Right lung (tissue), 5 donors: ENCODE data around the gene PHYHIPL. TPM values are rescaled to one million over a fixed set of nuclear protein-coding genes. Genes with fewer than 3 reads are reported as not detected.

Experiments
- DNase-seq, 2 donors: peaks; one replicate each; pipeline ENCODE4 v3.0.0-alpha.2; 2013
- polyA plus RNA-seq, 5 donors: library from polyadenylated mRNA; unstranded; fragments of 120-200 nt; gene quantifications; one replicate each; pipeline versions ENCODE4 v1.2.1 to v1.2.3, GENCODE V29; 2013; ENCODE audit warnings: inconsistent platforms in 1 of 5, low replicate concordance in 1 of 5; ENCODE audit not compliant: insufficient read length in 5 of 5, insufficient read depth in 1 of 5

PHYHIPL gene
- polyA plus RNA-seq, 5 donors, result 0.59 to 1.3 (median 0.72) TPM

DNA sequence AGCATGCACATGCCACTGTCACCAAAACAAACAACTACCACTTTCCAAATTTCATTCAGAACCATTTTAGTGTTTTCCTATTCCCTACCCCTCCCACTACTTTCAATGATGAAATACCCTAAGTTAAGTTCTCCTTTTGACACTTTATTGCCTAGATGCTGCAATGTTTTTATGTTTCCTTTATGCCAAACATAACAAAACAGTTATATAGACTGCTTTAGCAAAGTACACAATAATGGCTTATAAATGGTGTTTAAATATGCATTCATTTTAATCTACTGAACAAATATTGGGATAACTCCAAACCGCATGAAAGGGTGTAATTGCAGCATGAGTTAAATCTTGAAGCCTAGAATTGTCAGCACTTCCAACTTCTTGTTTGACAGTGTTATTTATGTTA lies 69.2 kb downstream of the PHYHIPL start:
- DNase-seq, result peak in 1 of 2 donors; percentile 42

DNA sequence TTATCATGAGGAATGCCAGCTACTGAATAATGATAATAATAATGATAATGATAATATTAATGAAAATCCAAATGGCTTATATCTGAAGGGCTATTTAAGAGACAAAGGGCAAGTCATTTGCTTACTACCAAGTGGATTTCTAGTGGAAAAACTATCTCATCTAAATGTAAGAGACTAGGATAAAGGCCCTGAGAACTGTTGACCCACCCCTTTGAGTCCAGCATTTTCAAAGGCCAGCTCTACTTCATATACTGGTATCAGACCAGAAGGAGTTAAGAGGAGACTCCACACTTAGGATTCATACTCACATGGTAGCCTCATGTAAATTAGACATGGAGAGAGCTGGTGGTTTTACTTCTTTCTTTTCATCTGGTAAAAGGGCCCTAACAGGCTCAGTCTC lies 76.0 kb downstream of the PHYHIPL start:
- no peak for DNase-seq

DNA sequence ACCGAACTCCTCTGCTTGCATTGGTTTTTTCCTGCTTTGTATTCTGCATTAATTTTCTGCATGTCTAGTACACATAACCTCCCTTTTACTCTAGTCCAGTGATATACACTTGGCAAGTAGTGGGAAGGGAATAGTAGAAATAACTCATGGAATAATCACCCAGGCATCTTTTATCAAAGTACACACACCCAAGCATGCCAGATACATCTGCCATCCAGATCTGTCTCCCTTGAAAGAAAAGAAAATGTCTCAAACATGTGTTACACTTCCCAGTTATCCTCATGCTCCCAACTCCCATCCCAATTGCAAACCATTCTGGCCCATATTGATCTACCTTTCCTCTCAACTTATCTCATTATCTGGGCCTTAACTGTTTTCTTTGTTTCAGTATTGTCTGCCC lies 79.0 kb downstream of the PHYHIPL start:
- DNase-seq, result no peak

DNA sequence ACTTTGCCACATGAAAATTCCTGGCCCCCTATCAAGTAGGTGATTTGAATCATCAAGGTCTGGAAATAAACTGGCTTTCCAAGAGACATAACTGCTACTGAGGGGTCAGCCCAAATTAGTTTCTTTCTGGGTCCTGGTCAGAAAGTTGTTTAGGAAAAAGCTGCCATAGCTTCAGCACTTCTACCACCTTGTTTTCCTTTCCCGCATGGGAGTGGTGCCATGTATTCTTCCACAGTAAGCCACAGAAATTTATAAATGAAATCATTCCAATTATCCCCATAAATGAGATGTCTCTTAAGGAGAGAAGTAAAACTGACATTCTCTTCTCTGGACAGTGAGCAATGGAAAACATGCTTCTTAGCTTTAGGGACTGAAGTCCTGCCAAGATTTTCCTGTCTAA lies 80.8 kb downstream of the PHYHIPL start:
- DNase-seq, result no peak

DNA sequence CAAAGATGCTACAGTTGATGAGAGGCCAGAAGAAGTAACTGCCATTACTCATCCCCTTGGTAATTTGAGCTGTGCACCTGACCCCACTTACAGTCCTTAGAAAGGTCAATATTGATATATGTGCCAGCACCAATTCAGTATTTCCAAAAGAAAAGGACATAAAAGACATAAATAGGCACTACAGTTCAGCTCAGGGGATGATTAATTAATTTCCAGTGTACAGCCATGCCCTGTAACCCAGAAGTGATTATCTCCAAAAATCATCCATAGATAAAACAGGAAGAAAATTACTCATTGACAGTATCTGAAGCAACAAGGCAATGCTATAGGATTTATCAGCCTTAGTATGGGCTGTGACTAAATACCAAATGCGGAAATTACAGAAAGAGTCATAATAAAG lies 82.4 kb downstream of the PHYHIPL start:
- DNase-seq, result no peak

DNA sequence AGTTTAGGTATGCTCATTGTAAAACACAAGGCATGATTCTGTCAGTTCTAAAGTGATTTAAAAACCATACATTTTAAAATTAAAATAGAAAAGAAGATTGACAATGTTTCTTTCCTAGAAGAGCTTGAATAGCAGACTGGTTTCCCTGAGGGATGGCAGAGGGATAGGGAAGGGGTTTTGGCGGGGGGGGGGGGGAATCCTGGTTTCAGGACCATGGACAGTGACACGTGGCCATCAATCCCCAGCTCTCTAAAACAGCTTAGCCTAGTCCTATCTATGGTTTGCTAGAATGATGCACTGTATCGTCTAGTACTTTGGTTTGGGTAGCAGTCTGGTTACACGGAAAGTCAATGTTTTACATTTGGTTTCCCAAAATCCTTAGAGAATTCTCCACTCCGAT lies 88.7 kb downstream of the PHYHIPL start:
- no peak for DNase-seq

DNA sequence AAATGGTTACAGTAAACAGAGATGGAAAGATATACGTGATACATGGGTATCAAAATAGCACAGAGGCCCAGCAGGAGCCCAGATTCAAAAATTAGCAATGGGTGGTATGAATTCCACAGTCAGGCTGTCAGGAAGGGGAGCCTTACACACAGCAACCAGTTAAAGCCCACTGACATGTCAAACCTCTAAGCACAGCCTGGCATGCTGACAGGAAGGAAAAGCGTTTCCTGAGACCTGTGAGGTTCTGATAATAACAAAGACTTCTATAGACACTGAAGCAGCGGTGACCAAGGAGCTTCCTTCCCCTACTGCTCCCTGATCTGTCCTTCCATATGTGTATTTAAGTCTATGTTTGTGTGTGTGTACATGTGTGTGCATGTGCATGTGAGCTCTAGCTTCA lies 89.9 kb downstream of the PHYHIPL start:
- DNase-seq, result no peak

DNA sequence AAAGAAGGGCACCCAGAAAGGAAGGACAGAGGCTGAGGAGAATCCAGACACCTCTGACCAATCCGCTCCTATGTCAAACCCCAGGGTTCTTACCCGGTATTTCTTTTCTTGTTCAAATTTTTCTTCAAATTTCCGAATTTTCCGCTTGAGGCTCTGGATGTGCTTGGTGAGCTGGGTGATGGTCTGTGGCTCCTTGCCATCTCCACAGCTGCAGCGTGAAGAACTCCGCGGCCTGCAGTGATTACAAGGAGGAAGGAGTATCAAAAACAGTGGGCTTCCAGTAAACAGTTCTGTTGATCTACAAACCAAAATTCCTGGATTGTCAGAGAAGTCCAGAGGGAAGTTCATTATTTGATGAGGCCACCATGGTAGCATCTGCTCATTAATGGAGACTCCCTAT lies 92.0 kb downstream of the PHYHIPL start:
- DNase-seq, result no peak

DNA sequence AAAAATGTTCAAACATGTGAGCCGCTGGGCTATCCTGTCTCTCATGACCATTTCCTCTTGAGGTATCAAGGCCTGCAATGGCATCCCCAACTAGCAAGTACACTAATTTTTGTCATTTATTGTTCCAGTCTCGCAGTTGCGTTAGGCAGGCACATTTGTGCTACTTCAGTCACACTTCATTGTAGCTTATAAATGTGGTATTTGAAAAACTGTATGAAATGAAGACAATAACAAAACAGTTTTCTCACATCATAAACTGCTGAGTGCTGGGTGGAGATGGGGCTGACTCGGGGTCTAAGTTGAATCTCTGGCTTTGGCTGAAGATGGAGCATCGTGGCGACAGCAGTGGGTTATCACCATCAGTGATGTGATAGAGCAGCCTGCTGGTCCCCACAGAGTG lies 93.2 kb downstream of the PHYHIPL start:
- peak; percentile 68 to 69 for DNase-seq

DNA sequence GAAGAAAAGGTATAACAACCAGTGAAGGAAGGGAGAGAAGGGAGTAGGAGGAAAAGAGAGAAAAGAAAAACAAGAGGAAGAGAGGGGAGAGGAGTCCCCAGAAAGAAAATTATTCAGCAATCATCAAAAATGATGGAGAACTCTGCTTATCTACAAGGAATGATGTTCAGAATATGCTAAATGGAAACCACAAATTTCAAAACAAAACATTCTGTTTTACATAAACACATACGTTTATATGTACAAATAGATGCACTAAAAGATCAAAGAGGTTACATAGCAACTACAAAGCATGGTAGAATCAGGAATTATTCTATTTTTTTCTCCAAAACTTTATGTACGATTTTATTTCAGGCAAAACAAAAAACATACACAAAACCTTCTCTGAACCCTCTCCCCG lies 94.0 kb downstream of the PHYHIPL start:
- peak in 1 of 2 donors; percentile 22 for DNase-seq

DNA sequence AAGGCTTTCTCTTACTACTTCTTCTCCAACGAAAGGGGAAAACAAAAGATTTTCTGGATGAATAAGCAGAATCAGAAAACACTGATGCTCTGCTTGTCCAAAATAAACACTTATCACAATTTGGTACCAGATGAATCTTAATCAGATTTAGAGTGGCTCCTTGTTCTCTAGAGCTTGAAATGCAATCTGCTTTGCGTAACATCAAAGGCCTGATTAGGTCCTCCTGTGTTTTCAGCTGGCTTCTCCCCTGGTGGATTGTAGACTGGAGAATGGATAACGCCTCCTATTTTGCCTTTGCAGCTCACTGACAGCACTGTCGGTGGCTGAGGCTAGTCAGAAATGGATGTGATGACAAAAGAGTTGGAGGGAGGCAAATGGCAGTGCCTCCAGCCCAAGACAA lies 94.7 kb downstream of the PHYHIPL start:
- DNase-seq, result no peak

DNA sequence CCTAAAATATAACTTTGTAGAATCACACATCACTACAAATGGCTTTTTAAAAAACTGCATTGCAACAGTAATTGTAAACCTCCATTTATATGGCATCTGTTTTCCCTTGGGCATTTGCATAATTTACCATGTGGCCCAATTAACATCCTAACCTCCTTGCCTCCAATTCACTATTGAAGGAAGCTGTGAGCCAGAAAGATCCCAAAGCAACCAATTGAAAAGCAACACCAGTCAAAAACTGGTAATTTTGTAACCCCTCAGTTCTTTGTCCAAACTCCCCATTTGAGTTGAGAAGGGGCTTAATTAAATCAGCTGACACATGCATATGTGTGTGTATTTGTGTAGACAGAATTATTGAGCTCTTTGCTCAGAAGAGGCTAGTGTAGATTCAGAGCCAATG lies 95.6 kb downstream of the PHYHIPL start:
- DNase-seq, result no peak

DNA sequence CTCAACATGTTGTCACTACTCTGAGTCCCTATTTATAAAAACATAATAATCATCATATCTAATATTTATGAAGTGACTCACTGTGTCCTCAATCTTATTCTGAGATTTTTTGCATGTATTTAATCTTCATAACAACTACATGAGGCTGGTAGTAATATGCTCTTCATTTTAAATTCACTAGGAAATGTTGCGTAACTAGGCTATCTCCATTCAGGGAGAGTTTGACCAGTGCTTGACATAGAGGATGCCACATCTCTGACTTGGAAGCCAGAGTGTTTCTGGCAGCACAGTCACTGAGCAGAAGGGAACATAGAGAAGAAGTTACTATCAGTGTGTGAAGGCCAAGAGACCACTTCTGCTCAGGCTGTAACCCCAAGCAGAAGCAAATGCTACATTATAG lies 97.0 kb downstream of the PHYHIPL start:
- peak; percentile 26 to 31 for DNase-seq

DNA sequence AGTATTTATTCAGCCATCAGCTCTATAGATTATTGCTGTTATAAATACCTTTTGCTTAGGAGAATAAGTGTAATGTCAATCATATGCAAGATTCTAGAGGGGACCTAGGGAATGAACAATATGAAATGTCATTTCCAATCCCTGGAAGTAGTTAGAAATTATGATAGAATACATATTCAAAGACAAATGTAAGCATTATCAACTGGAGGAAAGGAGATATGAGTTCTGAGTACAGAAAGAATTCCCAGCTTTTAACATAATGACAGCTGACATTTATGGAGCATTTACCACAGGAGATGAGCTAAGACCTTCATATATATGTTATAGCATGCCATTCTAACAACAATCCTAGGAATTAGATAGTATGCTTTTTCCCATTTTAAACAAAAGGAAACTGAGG lies 99.7 kb downstream of the PHYHIPL start:
- no peak for DNase-seq

DNA sequence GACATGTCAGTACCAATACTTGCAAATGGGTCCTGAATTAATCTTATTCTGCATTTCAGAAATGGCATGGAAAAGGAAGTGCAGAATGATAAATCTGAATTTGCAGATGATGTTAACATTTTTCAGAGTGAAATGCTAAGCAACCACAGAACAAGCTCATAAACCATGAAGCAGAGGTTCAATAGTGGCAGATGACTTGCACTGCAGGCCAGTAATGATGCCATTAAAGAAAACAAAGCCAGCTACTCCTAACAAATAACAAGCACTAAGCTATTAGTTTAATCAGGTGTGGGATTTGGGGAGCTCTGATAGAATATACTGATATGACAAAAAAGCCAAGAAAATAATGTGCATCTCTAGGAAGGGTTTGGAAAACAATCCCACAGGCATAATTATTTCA lies 100.5 kb downstream of the PHYHIPL start:
- DNase-seq, result no peak

DNA sequence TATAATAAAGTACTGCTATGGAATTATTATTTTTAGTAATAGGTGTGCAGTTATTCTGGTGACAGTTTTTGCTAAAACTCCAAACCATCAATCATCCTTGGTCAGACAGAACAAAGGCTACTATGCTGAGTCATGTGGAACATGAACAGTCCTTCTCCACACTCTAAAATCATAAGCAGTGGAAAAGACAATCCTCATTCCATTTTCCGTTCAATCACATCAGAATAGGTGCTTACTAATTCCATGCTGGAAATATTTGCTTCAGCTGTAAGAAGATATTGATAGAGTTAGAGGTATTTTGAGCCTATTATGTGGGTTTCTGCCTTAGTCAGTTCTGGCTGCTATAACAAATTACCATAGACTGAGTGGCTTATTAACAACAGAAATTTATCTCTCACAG lies 103.0 kb downstream of the PHYHIPL start:
- DNase-seq, result no peak

DNA sequence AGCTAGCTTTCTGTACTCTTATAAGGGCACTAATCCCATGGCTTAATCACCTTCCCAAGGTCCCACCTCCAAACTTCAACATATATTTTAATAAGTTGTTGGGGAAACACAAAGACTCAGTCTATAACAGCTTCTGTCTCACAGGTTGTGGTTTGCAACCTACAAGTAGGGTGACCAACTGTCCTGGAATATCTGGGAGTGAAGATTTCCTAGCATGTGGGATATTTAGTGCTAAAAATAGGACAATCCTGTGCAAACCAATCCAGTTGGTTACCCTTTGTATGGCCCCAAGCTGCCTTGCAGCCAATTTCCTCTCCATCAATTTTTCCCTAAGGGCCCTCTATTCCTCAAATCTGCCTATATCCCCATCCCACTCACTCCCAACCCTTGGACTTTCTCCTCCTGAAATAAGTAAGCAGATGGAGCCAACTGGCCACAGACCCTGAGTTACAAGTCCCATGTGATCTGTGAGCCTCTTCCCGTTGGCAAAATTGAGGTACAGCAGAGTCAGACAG lies 103.6 kb downstream of the PHYHIPL start:
- DNase-seq, result no peak

DNA sequence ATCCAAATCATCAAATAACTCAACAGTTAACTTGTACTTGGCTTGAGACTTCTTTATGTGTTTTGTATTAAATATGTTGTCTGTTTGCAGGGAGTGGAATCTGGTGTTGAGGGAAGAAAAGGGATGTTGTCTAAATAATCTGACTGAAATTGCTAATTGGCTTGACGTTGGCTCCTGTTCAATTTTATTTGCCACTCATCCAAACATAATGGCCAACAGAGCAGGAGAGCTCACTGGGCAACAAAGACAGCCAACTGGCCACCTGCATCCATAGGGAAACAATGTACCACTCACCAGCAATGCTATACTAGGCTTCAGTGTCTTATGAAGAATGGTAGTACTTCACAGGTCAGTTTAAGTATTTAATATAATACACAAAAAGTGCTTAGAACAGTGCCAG lies 105.4 kb downstream of the PHYHIPL start:
- DNase-seq, result no peak

DNA sequence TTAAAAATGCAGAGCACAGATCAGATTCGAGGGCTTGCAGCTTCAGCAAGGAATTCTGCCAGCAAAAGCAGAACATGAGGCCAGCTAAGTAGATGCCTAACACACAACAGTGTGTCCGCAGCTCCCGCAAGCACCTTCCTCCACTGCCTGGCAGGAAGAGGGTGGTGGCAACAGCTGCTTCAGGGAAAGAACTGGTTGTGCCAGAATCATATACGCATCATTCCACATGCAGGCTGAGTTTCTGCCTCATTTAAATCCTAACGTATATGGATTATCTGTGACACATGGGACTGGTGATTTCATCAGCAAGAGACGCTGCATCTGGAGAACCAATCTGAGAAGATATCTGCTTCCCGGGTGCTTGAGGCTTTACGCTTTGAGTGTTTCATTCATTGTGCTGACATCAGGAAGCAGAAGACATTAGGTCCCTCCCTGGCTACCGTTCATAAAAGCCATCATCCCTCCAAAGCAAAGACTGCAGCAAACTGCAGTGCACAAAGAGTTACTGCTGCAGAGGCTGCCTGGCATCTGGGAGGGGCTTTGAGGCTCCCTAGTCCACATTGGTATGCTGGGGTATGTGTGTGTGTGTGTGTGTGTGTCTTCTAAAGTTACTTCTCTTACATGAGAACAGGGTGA lies 107.1 kb downstream of the PHYHIPL start:
- no peak for DNase-seq

DNA sequence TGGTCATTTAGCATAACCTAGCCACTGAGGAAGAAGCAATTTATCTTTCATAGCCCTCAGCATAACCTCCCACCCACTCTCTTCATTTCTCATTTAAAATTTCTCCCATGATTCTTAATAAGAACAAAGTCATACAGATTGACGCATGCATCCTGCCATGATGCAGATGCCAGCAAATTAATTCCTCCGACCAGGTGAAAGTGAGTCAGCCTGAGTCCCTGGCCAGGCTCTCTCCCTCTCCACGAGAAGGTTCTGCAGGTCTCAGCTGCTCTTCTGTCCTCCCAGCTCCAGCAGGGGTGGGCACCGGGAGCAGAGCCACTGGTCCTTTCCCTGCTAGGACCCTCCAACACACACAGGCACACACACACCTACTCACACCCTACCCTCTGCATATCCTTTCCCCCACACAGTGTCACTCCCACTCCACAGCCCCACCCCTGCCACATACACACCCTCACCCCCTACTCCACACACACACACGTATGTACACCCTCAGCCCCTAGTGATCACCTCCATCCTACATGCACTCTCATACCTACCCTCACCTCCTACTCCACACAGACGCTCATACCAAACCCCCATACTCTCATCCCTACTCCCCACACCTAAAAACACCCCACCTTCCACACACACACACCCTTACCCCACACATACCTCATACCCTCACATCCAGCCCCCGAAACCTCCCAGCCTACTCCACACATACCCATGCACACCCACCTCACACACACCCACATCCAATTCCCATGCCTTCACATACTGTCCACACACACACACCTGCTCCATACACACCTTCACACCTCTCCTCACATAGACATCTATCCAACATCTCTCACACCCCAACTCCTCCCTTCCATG lies 107.9 kb downstream of the PHYHIPL start:
- no peak for DNase-seq

DNA sequence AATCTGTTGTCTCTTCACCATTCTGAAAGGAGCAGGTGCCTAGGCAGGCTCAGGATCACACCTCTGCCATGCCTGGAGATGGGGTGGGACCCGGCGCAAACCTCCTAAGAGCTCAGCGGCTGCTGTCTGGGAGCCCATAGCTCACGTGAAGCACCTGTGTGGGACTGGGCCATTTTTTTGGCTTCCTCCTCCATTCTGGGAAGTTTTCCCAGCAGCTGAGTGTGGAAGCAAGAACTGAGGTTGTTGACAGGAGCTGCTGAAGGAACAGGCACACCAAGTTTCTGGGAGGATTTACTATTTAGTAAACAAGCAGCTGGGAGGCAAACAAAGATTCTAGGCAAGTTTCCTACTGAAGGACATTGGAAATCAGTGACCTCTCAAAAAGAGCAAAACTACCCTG lies 108.6 kb downstream of the PHYHIPL start:
- DNase-seq, result no peak

DNA sequence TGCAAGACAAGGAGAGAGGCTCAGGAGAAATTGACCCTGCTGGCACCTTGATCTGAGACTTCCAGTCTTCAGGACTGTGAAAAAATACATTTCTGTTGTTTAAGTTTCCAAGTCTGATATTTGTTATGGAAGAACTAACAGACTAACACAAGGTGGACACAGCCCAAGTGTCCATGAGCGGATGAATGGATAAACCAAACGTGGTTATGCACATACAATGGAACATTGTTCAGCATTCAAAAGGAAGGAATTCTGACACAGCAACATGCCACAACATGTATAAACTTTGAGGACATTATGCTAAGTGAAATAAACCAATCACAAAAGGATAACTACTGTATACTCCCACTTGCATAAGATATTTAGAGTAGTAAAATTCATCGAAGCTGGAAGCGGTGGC lies 109.4 kb downstream of the PHYHIPL start:
- no peak for DNase-seq

DNA sequence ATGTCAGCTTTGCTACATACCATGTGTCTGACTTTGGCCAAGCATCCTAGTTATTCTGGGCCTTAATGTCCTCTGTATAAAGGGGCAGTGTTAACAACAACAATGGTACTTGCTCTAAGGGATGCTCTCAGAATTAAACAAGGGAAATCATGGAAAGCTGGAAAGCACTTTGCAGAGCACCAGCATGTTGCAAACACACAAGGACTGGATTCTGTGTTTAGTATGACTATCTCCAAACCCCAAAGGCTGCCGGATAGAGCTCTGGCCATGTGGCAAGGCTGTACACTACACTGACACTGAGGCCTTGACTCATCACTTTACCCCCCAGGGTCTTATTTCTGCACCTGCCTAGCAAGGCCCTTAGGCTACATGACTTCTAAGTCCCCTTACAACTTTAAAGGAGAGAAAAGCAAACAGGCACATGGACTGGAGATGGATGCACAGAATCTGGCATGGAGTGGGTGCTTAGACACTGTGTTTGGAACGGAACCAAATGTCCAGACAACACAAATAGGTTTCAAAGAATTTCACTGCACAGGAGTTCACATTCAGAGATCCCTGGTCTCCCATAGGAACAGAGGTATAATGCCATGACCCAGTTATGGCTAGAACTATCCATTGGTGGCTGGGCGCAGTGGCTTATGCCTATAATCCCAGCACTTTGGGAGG lies 111.3 kb downstream of the PHYHIPL start:
- no peak for DNase-seq
